ENCODE measurements around the gene GRIP2.

Gene GRIP2

DNA sequence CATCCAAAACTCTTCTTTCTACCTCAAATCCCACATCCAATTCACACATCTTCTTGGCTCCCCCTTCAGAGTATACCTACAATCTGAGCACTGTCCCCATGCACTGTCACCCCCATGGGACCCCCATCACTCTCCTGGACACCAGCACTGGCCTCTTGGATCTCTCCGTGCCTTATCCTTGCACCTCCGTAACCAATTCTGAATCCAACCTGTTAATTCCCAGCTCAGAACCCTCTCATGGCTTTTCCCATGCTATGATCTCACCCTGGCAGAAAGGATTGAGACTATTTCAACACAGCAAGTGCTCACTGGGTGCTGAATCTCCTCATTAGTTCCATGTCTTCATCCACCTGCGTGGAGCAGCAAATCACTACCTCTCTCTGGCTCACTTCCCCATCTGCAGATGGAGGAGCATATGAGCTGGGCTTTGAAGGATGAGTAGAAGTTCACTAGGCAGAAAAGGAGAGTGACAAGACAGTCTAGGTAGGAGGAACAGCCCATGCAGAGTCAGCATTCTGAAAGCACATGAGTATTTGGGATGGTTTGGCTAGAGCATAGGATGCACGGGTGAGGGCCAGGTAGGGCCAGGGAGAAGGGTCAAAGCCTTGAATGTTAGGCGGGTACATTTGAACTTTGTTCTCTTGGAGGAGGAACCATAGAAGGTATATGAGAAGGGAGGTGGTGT lies 89.1 kb downstream of the GRIP2 start:
- DNase-seq, result no peak

DNA sequence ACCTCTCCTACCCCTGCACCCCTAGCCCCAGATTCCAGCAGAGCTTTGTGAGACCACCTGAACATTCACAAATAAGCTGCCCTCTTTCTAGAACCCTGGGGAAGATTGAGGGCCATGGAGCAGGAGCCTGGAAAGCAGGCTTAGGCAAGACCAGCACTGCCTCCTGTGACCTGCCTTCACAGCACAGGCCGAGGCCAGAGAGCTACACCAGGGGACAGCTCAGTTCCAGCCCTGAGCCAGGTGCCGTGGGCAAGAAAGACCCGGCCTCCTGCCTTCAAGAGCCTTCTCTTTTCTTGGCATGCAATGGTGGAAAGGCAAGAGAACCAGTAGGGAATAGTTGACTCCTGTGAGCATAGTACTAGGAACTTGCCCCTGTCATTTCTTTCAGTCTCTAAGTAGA lies 89.6 kb downstream of the GRIP2 start:
- DNase-seq, result no peak

DNA sequence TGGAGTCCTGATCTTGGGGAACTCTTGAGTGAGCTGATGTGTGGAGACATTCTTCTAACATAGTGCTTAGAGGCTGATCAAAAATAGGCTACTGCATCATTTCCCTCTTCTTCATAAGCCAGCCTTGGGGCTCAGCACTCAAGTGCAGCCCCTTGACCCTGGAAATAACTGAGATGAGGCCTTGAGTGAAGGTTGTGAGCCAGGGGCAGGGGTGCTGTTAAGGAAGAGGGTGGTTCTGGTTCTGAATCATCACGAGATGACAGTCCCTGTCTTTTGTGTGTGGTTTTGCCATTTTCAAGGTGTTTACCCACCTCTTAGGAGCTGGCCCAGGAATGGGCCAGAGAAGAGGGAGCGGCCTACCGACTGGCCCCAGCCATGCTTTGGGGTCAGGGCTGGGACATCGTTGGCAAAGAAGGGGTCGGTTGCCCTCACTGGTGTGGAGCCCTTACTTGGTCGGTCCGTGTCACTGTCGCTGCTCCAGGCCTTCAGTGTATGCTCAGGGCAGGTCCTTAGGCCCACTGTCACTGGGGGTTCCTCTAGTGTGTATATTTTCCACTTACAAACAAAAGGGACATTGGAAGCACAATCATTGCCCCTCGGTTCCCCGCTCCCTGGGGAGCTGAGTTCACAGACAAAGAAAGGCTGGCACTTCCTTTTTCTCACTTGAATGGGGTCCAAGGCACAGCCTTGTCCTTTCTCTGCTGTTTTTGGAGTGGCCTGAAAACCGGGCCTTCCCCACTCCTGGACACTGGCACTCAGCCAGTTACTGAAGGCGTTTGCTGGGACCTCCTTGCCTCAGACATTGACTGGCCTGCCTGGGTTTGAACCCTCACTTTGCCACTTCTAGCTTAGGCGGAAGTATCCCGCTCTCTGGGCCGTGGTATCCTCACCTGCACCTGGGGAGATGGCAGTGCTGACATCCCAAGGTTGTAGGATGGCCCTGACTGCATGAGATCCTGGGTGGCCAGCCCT lies 91.1 kb downstream of the GRIP2 start:
- no peak for DNase-seq

DNA sequence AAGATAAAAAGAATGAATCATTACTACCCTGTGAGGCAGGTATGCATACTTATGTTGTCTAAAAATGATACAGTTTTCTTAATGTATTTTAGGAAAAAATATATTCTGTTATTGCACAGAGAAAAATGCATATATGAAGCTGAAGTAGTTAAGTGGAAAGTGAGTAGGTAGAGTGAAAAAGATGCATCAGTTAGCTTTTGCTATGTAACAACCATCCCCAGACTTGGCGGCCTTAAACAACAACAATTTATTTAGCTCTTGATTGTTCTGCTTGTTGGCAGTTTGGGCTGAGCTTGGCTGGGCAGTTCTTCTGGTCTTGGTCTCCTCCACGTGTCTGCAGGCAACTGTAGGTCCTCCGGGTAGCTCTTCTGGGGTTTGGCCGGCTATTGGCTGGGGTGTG lies 92.1 kb downstream of the GRIP2 start:
- DNase-seq, result no peak

DNA sequence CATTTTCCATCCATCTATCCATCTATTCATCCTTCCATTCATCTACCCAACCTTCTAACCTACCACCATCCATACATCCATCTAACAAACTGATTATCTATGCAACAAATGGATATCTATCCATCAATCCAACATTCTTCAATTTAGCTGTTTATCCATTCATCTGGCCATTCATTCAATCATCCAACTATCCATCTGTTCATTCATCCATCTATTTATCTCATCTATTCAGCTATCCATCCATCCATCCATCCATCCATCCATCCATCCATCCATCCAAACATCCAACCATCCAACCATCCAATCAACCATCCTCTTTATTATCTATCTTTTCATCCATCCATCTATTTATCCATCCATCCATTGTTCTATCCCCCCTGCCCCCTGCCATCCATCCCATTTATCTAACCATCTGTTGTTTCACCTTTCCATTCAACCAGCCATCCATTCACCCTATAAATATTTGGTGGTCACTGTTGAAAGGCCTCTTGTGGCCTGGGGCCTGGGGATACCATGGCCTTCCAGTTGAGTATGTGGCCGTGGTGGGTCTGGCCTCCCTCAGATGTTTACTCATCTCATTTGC lies 93.1 kb downstream of the GRIP2 start:
- DNase-seq, result no peak

DNA sequence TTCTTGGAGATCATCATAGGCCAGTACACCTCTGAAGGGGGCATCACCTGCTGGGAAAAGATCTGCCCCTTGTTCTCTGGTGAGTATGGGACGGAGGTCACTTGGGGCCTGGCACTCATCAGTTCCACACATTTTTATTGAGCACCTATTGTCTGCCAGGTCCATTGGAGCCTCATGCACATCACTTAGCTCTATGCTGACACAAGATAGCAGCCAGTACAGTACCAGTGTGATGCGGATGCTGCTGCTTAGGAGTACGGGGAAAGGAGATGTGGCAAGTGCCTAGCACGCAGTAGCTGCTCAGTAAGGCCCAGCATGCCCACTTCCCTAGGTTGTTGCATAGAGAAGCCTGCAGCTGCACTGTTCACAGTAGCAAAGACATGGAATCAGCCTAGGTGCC lies 94.4 kb downstream of the GRIP2 start:
- DNase-seq, result no peak

DNA sequence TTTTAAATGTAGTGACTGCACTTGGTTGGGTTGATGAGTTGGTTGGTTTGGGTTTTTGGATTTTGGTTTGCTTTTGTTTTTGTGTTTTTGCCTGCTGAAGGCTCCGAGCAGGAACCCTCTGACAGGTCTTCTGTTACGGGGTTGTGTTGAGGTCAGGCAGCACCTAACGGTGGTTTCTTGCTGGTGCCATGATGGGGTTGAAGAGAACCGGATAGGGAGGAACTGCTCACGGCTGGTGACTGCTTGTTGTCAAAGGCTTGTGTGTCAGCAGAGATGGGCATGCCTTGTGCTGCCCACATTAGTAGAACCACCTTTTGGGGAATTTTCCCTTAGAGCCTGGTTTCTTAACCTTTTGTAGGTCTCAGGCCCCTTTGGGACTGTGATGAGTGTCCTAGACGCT lies 95.8 kb downstream of the GRIP2 start:
- DNase-seq, result no peak

DNA sequence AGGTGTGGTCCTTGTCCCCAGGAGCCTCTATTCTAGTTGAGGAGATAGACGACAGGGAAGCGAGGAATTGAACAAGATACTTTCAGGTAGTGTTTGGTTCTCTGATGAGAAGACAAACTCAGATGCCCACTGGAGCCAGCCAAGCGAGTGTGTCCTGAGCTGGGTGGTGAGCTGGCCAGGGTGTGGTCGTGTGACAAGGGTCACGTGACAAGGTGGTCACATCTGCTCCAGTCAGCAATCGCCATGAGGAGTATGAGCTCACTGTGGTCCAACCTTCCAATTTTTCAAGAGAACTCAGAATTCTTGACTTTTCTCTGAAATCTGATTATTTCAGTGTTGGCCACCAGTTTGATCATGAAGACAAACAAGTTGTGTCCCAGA lies 98.2 kb downstream of the GRIP2 start:
- DNase-seq, result no peak

DNA sequence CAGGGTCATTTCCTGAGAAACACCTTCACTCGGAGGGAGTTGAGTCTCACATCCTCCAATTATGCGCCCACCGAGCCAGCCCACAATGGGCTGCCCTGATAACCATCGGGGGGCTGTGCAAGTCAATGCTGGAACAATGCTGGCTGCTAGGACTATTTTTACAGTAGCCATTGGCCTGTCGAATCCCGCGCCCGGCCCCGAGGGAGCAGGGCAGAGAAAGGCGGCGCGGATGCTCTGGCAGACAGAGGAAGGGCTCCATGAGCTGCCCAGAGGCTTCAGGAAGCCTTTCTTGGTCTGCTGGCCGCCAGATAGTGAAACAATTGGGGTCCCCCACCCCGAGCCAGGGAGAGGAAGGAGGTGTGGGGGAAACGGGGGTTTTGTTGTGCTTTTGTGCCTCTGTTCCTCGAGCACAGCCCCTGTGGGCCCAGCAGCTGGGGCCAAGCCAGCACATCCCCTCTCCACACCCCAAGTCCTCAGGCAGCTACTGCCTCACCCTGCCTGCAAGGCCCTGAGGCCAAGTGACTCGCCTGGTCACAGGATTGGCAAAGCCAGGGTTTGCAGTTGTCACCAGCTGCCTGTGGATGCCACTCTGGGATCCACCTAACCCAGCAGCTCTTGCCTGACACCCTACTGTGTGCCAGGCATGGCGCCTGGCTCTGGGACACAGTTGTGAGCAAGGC lies 98.8 kb downstream of the GRIP2 start:
- DNase-seq, result no peak

DNA sequence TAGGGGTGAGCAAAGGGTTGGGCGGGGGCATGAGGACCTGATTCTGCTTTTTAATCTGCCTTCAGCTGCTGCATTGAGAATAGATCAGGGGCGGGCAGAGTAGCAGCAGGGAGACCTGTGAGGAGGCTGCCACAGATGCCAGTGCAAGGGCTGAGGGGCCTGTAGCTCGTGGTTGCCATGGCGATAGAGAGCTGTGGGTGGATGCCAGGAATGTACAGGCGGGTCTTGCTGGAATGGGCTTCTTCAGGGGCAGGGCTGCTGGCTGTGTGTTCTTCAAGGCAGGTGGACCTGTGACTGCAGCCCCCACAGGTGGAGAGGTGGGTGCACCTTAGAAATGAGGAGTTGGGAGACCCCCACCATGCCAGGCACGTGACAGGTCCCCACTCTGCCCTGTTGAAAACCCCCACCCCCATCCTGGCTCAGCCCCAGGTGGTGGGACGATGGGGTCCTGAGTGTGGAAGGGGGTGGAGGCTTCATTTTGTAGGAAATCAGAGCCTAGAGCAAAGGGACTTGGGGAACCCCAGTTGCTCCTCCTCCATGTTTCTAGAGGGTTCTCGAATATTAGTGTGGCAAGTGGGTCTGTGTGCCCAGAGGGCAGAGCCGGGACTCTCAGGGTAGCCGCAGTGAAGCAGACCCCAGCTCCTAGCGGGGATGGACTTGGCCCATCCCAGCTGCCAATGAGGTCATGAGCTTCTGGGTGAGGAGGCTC lies 99.5 kb downstream of the GRIP2 start:
- DNase-seq, result no peak

DNA sequence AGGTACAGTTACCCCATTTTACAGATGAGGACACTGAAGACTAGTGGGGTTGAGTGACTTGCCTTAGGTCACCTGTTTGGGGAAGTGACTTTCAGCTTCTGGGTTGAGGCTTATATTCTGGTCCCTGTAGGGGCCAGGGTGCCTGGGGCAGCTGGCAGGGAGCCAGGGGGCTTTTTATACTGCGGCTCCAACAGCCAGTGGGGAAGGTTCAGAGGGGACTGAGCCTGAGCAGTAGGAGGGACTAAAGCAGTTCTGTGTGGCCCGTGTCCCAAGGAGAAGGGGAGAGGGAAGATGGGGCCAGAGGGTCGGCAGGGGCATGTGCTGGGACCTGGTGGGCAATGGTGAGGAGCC lies 100.0 kb downstream of the GRIP2 start:
- DNase-seq, result no peak

DNA sequence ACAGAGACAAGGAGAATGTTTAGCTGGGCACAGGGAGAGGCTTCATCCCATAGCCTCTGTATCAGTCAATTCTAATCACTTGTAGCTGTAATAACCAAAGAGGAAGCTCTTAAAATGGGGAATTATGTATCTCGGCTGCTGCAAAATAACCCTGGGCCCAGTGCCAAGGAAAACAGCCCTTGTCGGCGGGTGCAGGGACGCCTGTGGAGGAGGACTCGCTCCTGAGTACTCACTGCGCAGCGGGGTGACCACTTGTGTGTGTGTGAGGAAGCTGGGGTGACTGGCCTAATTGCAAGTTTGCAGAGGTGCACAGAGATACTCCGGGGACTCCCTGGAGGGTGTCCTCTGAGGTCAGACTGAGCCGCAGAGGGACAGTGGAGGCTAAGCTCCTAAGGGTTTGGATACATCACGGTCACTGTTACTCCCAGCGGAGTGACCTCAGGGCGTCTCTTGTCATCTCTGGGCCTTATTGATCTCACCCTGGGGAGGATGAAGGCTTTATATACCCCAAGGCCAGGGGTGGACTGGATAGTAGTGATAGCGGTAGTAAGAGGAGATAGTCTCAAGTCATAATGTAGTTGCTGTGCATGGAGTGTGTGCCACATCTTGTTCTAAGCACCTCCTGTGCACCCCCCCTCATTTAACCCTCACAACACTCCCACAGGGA lies 100.5 kb downstream of the GRIP2 start:
- peak in 1 of 14 donors; percentile 53 for DNase-seq

Data from C1 segment of cervical spinal cord (tissue), 14 donors.